Gastrocnemius medialis (tissue), 4 donors: ENCODE data around the gene HMX3. TPM values are rescaled to one million over a fixed set of nuclear protein-coding genes. Genes with fewer than 3 reads are reported as not detected.
A peak's percentile ranks its signal among the peaks of the same experiment; 100 is the strongest.

Experiments used
- ATAC-seq, 2 donors: fragments of 150-250 bp; one replicate each; pipeline ENCODE4 v1.9.1; 2016
- DNase-seq, 2 donors: peaks; one replicate each; pipeline ENCODE4 v3.0.0-alpha.2; 2019
- H3K27ac ChIP-seq, 4 donors: fragments of 200-600 bp; sonication (generic); 1 replicate in 1 of 4; 2 replicates in 3 of 4; pipeline ENCODE4 v1.5.1; 2016 to 2018; ENCODE audit warnings: mild to moderate bottlenecking in 2 of 4, moderate library complexity in 1 of 4
- H3K27me3 ChIP-seq, 3 donors: fragments of 200-600 bp; sonication (generic) in 2 of 3; 1 replicate in 1 of 3; 2 replicates in 2 of 3; pipeline versions ENCODE4 v1.5.1 to v1.6.0; 2016 to 2019; ENCODE audit warnings: mild to moderate bottlenecking in 1 of 3, moderate library complexity in 1 of 3
- H3K36me3 ChIP-seq, 2 donors: fragments of 200-600 bp; sonication (generic) in 1 of 2; one replicate each; pipeline ENCODE4 v1.5.1; 2017 to 2018
- H3K4me1 ChIP-seq, 2 donors: fragments of 200-600 bp; sonication (generic) in 1 of 2; one replicate each; pipeline ENCODE4 v1.5.1; 2016 to 2017; ENCODE audit warnings: mild to moderate bottlenecking in 2 of 2
- H3K4me3 ChIP-seq, 4 donors: fragments of 200-600 bp; sonication (generic) in 3 of 4; 1 replicate in 1 of 4; 2 replicates in 3 of 4; pipeline ENCODE4 v1.5.1; 2016 to 2019; ENCODE audit warnings: mild to moderate bottlenecking in 2 of 4
- H3K9me3 ChIP-seq, 3 donors: fragments of 200-600 bp; sonication (generic) in 2 of 3; 1 replicate in 1 of 3; 2 replicates in 2 of 3; pipeline ENCODE4 v1.5.1; 2016 to 2019
- CTCF ChIP-seq, 5 experiments: fragments of 450-650 bp in 3 of 5; fragments of 200-600 bp in 2 of 5; sonication (generic) in 2 of 5; IDR thresholded peaks in 4 of 5; conservative IDR thresholded peaks in 1 of 5; 1 replicate in 4 of 5; 2 replicates in 1 of 5; pipeline ENCODE4 v1.5.1; 2016 to 2019; ENCODE audit warnings: antibody characterized with exemption in 5 of 5, mild to moderate bottlenecking in 3 of 5, moderate library complexity in 3 of 5
- POLR2A ChIP-seq, 2 donors: fragments of 450-650 bp; IDR thresholded peaks; one replicate each; pipeline ENCODE4 v1.6.1; 2017; ENCODE audit warnings: antibody characterized with exemption in 2 of 2, mild to moderate bottlenecking in 2 of 2, moderate library complexity in 2 of 2
- in situ Hi-C, 4 donors: fragments of 200-750 bp; cut with MboI; loops; one replicate each; pipeline versions ENCODE4 v1.15.0 to v1.8.0; 2017; ENCODE audit warnings: low sequenced_read_pairs in 4 of 4
- intact Hi-C: fragments of 100-400 bp; cut with DNase I; formaldehyde crosslinking; loops from one replicate; pipeline ENCODE4 v1.15.1; 2023; ENCODE audit warnings: low total_unique reads
- total RNA-seq, 4 donors: library from RNA; depleted of rRNA; stranded (reverse); fragments of >200 nt; gene quantifications; one replicate each; pipeline versions ENCODE4 v1.1.0 to v1.2.3, GENCODE V29; 2016

The HMX3 gene
- total RNA-seq, 4 donors from 2014 or later = not detected

DNA sequence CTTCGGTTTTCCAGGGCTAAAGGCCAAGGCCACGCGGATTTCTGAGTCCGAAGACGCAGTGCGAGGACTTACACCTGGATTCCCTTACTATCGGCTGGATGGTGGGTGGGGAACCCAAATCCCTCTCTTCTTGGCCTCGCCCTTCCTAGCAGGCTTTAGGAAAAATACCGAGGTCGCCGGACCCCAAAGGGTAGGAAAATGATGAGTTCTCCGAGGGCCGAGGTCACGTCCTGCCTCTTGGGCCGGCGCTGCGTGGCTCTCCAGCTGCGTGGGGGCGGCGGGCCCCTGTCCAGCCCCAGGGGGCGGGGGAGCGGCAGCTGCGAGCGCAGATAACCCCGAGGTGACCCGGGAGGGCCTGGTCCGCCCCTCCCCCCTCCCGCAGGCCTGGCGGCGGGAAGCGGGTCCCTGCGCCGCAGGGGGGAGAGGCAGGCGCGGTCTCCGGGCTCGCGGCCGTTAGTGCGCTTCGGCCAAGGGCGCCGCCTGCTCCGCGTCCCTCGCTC is 805 bp upstream of the HMX3 start:
- ATAC-seq (no peak), DNase-seq (no peak)
- Histone ChIP-seq H3K27me3 (peaks cover 93 to 97% (median 97%) of the 10 kb centered on the region in 3 donors), H3K36me3 (no peaks in the 10 kb centered on the region), H3K27ac (no peak overlapping the region), H3K4me1 (peaks cover 25 to 26% of the 10 kb centered on the region in 2 donors), H3K4me3 (peak overlapping the region in 3 of 4 donors; percentile 30 to 50 (median 37)), H3K9me3 (no peaks in the 10 kb centered on the region)
- intact Hi-C loops (no loop called here), in situ Hi-C loops (loop anchor here in 1 of 4 donors (5.0 kb wide), 1 partner anchor 417 kb away; no protein-coding TSS in a partner anchor)
- TF ChIP-seq POLR2A (IDR thresholded peaks at IDR 0.05) = no peak
- TF ChIP-seq CTCF (IDR thresholded peaks at IDR 0.05 in 4 of 5, conservative IDR thresholded peaks at IDR 0.05 in 1 of 5) = no peak

DNA sequence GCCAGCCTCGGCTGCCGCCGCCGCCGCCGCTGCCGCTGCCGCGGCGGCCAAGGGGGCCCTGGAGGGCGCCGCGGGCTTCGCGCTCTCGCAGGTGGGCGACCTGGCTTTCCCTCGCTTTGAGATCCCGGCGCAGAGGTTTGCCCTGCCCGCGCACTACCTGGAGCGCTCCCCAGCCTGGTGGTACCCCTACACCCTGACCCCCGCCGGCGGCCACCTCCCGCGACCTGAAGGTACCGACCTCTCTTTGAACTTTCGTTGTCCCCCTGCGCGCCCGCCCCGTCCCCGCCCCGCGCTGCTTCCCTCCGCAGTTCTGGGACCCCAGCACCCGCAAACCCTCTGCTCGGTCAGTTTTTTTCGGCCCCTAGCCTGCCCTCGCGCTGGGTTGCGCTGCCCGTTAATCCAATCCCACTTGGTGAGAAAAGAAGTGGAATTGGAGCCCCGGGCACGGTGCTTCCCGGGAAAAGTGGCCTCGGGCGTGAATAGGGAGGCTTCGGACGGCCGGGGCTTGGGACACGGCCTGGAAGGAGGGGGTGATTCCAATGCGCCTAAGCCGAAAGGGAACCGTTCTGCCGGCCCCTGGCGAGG is 543 bp downstream of the HMX3 start:
- Histone ChIP-seq H3K27me3 (peaks cover 97 to 98% (median 98%) of the 10 kb centered on the region in 3 donors), H3K9me3 (no peaks in the 10 kb centered on the region), H3K27ac (no peak overlapping the region), H3K4me3 (peak overlapping the region; percentile 22 to 40 (median 34)), H3K36me3 (no peaks in the 10 kb centered on the region), H3K4me1 (peaks cover 25 to 26% of the 10 kb centered on the region in 2 donors)
- in situ Hi-C loops (no loop called here), intact Hi-C loops (no loop called here)
- TF ChIP-seq POLR2A (IDR thresholded peaks at IDR 0.05) = no peak
- TF ChIP-seq CTCF (IDR thresholded peaks at IDR 0.05 in 4 of 5, conservative IDR thresholded peaks at IDR 0.05 in 1 of 5) = no peak
- no peak for DNase-seq
- ATAC-seq = no peak

GRCh38 chr10:123136806-123137642 is 1.3 kb downstream of the HMX3 start:
- Histone ChIP-seq H3K9me3 (no peaks in the 10 kb centered on the region), H3K36me3 (no peaks in the 10 kb centered on the region), H3K4me3 (peak overlapping the region; percentile 21 to 40 (median 30)), H3K27ac (no peak overlapping the region), H3K4me1 (peaks cover 25 to 26% of the 10 kb centered on the region in 2 donors), H3K27me3 (peaks cover 97 to 100% (median 98%) of the 10 kb centered on the region in 3 donors)
- TF ChIP-seq CTCF (IDR thresholded peaks at IDR 0.05 in 4 of 5, conservative IDR thresholded peaks at IDR 0.05 in 1 of 5) = no peak
- no peak for TF ChIP-seq POLR2A (IDR thresholded peaks at IDR 0.05)
- intact Hi-C loops (no loop called here), in situ Hi-C loops (no loop called here)
- ATAC-seq (no peak), DNase-seq (no peak)

- no peak overlapping the region for H3K4me3 ChIP-seq
- TF ChIP-seq CTCF (IDR thresholded peaks at IDR 0.05 in 4 of 5, conservative IDR thresholded peaks at IDR 0.05 in 1 of 5) = no peak
- no peak for TF ChIP-seq POLR2A (IDR thresholded peaks at IDR 0.05)
- H3K4me1 ChIP-seq = peaks cover 18 to 22% of the 10 kb centered on the region in 2 donors
- H3K27ac ChIP-seq = no peak overlapping the region
- H3K9me3 ChIP-seq = no peaks in the 10 kb centered on the region
- intact Hi-C loops = no loop called here
- DNase-seq (no peak), ATAC-seq (no peak)
- peaks cover 96 to 100% (median 99%) of the 10 kb centered on the region in 3 donors for H3K27me3 ChIP-seq
- in situ Hi-C loops = no loop called here
- H3K36me3 ChIP-seq = no peaks in the 10 kb centered on the region
These were observed 3.4 kb downstream of the HMX3 start for GRCh38 chr10:123139165-123139520.
